ENCODE data around the gene RAD51B. TPM values are rescaled to one million over a fixed set of nuclear protein-coding genes. Genes with fewer than 3 reads are reported as not detected.
"Not testable (repeated sequence)": the region's sequence is repeated elsewhere in the genome, so short reads cannot be mapped to it uniquely, and the experiment has no call there.

The RAD51B gene
- total RNA-seq, 1 donor from 2014 or later: 3.2 TPM

DNA sequence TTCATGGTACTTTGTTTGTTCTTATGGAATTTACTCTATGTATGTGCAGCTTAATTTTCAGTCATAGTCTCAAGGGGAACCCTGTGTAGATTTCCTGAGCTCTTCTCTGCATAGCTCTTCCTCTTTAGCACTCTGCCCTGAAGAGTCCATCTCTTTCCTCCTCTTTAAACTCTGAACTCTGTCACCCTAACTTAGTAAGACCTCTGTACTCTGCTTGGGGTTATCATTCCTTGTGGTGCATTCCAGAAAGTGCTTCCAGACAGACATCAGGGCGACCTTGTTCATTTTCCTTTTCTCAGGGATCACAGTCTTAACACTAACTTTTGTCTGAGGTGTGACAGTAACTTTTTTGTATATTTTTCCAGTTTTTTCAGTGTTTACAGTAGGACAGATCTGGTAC is 179.3 kb downstream of the RAD51B start:
- ATAC-seq (no peak), DNase-seq (no peak)
- intact Hi-C loops (cut with micrococcal nuclease): no loop called here

DNA sequence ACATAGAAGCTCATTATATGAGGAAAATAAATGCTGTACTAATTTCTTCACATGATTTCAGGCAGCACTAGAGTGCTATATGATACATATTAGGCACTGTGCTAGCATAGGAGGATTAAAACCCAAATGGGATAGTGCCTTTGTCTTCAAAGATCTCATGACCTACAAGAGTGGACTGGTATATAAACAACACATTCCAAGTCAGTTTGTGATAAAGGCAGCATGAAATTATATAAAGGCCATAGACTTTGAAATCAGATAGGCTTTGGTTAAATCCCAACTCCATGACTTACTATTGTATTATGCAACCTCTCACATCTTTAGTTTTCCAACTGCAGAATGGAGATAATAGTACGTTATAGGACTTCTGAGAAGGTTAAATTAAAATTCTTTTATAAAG is 179.7 kb downstream of the RAD51B start:
- ATAC-seq (no peak), DNase-seq (no peak)
- intact Hi-C loops (cut with micrococcal nuclease): no loop called here

DNA sequence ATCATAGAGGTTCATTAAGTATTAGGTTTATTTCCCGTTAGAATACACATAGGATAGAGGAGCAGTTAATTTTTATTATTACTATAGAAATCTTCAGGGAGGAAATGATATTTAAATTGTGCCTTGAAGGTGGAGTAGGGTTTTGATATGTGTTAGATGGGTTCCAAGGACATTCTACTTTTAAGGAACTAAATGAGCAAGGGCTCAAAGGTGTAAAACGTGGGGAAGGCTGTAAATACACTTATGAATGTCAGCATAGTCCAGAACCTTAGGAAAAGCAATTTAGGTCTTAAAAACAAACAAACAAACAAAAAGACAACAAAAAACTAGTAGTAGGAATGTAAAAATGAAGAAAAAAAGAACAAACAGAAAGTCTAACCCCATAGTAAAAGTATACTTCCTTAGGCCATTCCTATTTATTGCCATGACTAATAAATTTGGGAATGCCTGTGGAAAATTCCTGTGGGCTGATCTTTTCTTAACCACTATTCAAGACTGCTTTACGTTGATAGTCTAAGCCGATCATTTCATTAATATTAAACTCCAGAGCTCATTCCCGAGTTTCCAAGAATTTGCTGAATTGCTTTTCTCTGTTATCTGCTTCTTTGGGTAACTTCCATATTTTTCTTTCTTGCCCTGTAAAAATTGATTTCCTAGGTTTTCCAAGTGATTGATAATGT is 180.3 kb downstream of the RAD51B start:
- intact Hi-C loops (cut with micrococcal nuclease): no loop called here
- DNase-seq (no peak), ATAC-seq (no peak)

DNA sequence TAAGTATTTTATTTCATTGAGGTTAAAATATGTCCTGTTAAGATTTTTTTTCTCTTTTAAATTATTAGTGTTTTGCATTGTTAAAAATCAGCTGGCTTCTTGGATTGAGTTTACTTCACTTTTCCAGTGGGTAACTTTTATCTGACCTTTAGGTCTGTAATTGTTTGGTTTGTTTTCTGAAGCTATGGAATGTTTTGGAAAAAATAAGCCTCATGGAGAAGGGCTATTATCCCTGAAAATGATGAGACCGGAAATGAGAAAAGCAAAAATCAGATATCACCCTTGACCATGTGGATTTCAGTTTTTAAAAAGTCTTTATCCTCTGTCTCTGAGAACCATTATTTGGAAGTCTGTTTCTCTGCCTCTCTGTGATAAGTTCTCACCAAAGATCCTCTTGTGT is 180.9 kb downstream of the RAD51B start:
- ATAC-seq (no peak), DNase-seq (no peak)
- intact Hi-C loops (cut with micrococcal nuclease): no loop called here

DNA sequence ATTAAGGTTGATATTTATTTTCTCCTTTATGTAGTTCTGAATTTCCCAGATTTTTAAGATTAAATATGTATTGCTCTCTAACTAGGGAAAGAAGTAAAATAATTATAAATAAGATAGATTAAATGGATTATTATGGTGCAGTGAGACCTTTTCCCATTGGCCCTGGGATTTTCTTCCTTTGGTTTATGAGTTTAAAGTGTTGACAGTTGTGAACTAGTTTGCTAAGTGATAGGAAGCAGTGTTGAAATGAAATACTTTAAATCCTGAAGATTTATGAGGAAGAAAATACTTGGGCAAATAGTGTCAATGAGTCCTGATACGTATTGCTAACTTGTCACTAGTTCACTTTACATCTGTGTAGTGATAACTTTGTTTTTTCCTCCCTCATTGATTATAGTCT is 188.9 kb downstream of the RAD51B start:
- DNase-seq: no peak
- intact Hi-C loops (cut with micrococcal nuclease): no loop called here
- no peak for ATAC-seq

DNA sequence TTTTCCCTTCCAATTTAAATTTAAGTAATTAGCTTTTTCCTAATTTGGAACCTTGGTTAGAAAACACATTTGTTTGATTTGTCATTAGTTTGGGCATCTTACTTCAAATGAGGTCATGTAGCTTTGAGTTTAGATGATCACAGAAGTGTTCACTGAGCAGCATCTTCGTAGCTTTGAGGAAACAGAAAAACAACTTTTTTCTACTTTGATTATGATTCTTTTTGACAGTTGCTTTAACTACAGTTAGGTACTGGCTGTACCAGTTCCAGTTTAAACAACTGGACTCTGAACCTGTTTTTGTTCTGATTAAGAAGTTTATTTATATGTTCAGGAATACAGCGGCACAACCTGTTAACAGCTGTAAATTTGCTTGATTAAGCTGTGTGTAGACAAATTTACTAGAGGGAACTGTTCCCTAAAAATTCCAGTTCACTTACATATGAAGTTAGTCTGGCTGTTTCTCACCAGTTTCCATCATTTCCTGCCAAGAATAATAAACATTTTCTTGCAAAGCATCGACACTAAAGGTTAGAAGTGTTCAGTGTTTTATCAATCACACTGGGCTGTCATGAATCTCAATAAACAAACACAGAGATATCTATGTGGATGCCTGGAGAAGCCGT is 191.9 kb downstream of the RAD51B start:
- intact Hi-C loops (cut with micrococcal nuclease): no loop called here
- DNase-seq (no peak), ATAC-seq (peak; percentile 40)

DNA sequence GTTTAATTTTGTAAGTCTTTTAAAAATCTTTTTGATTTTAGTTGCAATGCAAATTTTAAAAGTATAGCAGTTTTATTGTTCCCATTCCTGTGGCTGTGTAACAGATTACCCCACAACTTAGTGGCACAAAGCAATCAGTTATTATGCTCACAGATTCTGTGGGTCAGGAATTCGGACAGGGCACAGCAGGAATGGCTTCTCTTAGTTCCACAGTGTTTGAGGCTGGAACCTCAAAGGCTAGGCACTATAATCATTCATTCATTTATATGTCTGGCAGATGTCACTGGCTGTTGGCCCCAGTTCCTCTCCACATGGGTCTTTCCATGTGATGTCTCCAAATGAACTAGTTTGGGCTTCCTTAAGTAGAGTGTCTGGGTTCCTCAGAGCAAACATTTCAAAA is 193.3 kb downstream of the RAD51B start:
- DNase-seq: no peak
- ATAC-seq: no peak
- intact Hi-C loops (cut with micrococcal nuclease): no loop called here

DNA sequence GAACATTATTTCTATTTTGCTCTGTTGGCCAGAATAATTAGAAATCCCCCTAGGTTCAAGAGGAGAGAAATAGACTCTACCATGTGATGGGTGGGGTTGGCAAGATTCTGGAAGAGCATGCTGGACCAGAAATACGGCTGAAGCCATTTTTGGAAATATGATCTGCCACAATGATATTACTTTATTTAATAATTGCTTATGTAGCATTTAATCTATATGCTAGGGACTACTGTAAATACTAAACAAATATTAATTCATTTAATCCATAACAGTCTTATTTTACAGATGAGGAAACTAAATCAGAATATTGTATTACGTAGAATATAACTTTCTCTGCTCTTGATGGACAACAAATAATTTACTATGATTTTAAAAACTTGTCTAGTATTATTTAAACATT is 193.7 kb downstream of the RAD51B start:
- intact Hi-C loops (cut with micrococcal nuclease): no loop called here
- ATAC-seq (no peak), DNase-seq (no peak)

DNA sequence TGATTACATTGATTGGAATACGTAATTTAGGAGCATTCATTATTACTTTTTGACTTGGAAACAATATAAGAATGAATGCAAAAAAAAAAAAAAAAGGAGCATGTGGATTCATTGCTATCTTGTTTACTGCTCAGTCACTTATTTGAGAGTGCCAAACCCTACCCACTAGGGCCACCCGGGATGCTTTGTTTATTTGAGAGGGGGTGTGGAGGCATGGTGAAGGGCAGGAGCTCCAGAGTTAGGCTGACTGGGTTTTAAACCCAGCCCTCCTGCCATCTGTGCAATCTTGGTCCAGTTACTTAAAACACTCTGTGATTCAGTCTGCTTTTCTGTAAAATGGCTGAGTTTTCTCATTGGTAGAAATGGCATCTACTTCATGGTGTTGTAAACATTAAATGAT is 195.2 kb downstream of the RAD51B start:
- no peak for DNase-seq
- no peak for ATAC-seq
- intact Hi-C loops (cut with micrococcal nuclease): no loop called here

DNA sequence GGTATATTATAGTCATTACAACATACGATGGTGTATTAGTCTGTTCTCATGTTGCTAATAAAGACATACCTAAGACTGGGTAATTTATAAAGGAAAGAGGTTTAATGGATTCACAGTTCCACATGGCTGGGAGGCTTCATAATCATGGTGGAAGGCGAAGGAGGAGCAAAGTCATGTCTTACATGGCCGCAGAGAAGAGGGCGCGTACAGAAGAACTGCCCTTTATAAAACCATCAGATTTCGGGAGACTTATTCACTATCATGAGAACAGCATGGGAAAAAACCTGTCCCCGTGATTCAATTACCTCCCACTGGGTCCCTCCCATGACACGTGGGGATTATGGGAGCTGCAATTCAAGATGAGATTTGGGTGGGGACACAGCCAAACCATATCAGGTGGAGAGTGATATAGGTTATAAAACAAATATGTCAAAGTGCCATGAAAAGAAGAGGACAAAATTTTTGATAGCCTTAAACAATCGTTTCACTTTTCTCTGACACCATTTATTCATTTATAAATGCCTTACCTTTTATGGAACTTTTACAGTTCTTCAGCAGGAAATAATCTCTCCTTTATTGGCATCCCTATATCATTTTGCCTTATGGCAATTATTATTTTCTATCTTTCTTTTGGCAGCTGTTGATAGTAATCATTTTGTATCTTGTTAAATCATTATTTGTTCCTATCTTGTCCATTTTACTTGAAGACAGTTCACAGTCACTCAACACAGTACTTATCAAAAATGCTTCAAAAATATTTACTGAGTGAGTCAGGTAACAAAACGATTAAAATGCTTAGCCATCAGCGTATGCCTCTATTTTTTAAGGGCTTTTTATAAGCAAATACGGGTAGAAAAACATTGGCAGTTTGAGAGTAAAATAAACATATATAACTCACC is 196.0 kb downstream of the RAD51B start:
- intact Hi-C loops (cut with micrococcal nuclease): no loop called here
- no peak for DNase-seq

DNA sequence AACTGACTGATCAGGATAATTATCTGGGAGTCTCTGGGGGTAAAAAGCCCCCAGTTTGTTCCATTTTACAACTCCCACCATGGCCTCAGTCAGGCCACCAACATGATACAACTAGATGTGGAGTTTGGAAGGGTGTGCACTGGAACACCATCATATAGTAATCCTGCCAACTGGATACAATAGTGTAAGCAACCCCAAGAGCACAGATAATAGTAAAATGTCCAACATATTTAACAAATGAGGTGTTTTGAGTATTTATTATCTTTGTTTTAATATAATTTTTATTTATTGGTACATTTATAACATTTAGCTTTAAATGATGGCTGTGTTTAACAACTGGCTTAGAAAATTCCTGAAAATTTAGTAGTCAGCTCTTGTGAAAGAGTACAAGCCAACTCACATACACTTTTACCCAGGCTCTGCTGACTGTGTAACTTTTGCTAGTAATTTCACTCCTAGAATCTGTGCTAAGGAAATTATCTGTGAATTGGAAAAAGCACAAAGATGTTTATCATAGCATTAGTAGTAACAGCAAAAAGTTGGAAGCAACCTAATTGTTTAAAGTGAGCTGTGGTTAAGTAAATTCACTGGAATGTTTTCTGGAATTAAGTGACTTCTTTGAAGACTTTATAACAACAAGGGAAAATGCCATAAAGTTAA is 196.8 kb downstream of the RAD51B start:
- intact Hi-C loops (cut with micrococcal nuclease): no loop called here
- ATAC-seq (no peak), DNase-seq (no peak)

More for the DNA sequence above, 196.0 kb downstream of the RAD51B start:
- ATAC-seq: no peak

DNA sequence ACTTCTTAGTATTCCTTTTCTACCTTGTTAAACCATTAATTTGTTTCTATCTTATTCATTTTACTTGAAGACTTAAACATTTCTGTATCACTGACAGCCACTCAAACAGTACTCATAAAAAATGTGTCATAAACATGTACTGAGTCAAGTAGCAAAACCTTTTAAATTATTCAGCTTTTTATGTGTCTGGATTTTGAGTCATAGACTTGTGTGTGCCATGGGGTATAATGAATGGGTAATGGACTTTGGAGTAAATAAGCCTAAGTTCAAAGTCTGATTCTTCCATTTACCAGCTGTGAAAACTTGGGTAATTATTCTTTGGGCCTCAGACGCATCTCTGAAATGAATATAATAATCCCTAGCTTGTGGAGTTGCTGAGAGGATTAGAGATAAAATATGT is 199.0 kb downstream of the RAD51B start:
- ATAC-seq (no peak), DNase-seq (no peak)
- intact Hi-C loops (cut with micrococcal nuclease): no loop called here

DNA sequence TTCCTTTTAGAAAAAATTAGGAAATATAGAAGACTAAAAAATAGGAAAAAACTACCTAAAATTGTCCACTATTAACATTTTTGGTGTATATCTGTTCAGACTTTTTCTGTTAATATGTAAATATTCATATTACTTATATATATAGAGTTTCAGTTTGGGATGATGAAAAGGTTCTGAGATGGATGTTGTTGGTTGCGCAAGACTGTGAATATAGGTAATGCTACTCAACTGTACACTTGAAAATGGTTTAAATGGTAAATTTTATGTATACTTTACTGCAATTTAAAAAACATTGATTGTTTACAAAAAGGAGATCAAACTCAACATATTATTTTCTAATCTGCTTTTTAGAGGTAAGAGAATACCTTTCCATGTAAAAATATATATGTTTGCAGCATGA is 200.9 kb downstream of the RAD51B start:
- intact Hi-C loops (cut with micrococcal nuclease): no loop called here
- ATAC-seq (no peak), DNase-seq (no peak)

DNA sequence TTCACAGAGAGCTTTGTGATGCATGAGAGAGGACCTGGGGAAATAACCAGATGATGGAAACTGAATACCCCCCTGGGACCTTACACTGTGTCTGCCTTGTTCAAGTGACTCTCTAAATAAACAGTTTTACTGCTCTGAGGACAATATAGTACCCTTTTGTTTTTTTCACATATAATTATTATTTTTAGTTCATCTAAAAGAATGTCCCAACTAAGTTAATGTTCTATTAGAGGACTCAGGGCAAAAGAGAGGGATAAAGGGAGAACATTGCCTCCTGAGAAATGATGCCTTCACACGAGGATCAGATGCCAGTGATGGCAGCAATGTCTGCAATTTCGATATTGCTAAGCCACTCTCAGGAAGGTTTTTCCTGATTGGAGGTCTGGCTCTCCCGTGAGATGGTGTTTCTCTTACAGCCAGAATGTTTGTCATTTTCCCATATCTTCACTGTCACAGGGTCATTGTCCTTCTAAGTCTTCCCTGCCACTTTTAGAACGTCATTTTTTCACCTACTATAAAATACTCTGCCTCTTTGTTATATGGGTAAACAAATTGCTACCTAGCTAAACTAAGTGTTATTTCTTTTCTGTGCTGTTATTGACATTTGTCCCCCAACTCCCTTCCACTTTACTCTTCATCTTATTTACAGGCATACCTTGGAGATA is 201.6 kb downstream of the RAD51B start:
- ATAC-seq: peak; percentile 35
- no peak for DNase-seq
- intact Hi-C loops (cut with micrococcal nuclease): no loop called here

DNA sequence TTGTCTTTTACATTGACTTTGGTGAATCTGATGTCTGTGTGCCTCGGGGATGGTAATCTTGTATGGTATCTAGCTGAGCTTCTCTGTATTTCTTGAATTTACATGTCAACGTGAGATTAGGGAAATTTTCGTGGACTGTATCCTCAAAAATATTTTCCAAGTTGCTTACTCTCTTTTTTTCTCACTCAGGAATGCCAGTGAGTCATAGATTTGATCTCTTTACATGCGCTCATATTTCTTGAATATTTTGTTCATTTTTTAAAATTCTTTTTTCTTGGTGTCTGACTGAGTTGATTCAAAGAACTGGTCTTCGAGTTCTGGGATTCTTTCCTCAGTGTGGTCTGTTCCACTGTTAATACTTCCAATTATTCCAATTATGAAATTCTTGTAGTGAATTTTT is 207.7 kb downstream of the RAD51B start:
- intact Hi-C loops (cut with micrococcal nuclease): no loop called here
- no peak for ATAC-seq
- DNase-seq: no peak

DNA sequence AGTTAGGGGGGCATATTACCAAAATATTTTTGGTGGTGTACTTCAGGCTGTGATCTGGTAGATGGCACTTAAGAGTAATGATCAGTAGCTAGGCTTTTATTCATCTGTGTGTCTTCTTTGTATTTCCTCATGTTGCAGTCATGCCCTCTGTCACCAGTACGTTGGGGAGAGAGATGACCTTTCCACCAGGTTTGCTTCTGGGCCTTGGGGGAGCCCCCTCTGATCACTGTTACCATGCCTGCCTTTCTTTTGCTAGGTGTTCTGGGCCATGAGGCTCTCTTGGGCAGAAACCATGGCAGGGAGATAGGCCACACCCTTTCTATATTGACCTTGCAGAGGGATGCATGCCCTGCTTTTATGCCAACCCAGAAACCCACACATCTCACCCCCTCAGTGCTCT is 208.5 kb downstream of the RAD51B start:
- intact Hi-C loops (cut with micrococcal nuclease): no loop called here
- ATAC-seq: no peak
- DNase-seq: no peak

DNA sequence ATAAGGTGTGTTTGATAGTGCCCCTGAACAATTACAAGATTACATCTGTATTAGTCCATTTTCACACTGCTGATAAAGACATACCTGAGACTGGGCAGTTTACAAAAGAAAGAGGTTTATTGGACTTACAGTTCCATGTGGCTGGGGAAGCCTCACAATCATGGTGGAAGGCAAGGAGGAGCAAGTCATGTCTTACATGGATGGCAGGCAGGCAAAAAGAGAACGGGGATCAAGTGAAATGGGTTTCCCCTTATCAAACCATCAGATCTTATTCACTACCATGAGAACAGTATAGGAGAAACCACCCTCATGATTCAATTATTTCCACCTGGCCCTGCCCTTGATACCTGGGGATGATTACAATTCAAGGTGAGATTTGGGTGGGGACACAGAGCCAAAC is 211.4 kb downstream of the RAD51B start:
- ATAC-seq; intact Hi-C loops (cut with micrococcal nuclease); DNase-seq: not testable (repeated sequence)

DNA sequence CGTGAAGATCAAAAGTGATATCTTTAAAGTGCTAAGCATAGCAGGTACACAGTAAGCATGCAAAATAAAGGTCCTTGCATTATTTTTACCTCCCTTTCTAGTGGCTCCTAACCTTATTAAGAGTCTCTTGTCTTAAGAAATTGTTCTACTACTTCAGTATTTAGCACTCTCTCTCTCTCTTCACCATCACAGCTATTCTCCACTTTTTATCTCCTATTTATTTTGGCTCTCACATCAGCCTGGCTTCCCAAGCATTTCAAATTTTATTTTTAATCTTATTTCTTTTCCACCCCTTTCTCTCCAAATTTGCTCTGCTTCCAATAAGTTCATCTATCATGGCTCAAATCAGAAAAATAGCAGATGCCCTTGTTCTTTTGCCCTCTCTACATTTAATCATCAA is 212.6 kb downstream of the RAD51B start:
- ATAC-seq (peak; percentile 40), DNase-seq (no peak)
- intact Hi-C loops (cut with micrococcal nuclease): no loop called here

DNA sequence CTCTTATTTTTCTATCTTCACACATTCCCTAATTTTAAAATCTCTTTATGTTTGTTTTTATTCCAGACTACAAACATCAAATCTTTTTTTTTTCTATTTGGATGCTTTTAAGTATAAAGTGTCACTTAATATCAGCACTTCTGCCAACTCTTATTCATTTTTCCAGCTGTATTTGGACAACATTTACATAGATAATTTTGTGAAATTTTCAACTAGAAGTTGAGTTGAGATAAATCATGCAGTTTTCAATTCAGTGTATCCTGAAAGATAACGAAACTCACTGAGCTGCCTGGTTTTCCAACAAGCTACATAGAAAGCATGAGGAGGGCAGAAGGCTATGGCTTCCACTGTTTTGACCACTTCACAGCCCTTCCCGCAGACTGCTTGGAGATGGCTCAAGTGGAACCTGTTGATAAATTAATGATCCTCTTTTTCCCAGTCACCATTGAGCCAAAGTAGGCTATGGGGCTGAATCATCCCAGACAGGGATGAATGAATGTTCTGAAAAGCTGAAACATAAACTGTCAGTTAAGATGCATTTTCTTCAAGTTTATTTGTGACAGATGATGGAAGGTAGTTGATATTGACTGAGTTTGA is 213.9 kb downstream of the RAD51B start:
- no peak for ATAC-seq
- intact Hi-C loops (cut with micrococcal nuclease): no loop called here
- no peak for DNase-seq

All from left ventricle myocardium superior (tissue), 1 donor.